Upper lobe of left lung (tissue), 4 donors: ENCODE measurements around the gene SIN3A.

Experiments
- CTCF ChIP-seq, 6 experiments: fragments of 450-650 bp in 4 of 6; fragments of 200-600 bp in 2 of 6; sonication (generic) in 2 of 6; IDR thresholded peaks; one replicate each; pipeline ENCODE4 v1.5.1; 2016 to 2019; ENCODE audit warnings: antibody characterized with exemption in 6 of 6
- EP300 ChIP-seq, 4 donors: sonication (generic); formaldehyde crosslinking; IDR thresholded peaks; one replicate each; pipeline ENCODE4 v1.5.1; 2017; ENCODE audit warnings: antibody characterized with exemption in 4 of 4, control low read depth in 2 of 4
- POLR2A ChIP-seq, 4 donors: fragments of 450-650 bp; IDR thresholded peaks; one replicate each; pipeline ENCODE4 v1.5.1; 2016 to 2017; ENCODE audit warnings: antibody characterized with exemption in 4 of 4, mild to moderate bottlenecking in 2 of 4

DNA sequence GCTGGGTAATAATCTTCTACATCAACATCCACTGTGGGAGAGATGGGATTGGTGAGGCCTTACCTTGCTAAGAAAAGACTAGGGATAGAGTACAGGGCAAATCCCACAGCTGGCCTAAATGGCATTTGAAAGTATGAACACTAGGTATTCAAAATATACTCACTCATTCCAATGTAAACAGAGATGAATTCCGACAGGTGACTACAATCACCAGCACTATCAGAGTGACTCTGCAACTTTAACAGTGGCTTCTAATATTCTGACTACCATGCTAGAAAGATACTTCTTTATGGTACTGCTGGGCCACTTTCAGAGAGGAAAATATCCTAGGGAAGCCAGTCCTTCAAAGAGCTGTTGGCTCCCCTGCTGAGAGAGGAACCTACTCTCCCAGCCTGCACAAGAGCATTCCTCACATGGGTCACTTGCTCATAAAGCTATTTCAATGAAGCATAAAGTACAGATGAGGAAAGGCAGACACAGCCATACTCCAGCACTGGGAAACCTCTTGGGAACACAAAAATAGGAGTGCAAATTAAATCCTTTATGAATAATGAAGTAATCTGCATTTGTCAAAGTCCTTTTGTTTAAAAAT, 61.6 kb downstream of the SIN3A start:
- TF ChIP-seq CTCF (IDR thresholded peaks at IDR 0.05) (no peak), POLR2A (IDR thresholded peaks at IDR 0.05) (no peak), EP300 (IDR thresholded peaks at IDR 0.05) (no peak)
